GM19463 (cell line): Measurements from ENCODE around the gene WSB2.
"Not testable (repeated sequence)": the region's sequence is repeated elsewhere in the genome, so short reads cannot be mapped to it uniquely, and the experiment has no call there.

Experiments
- ATAC-seq: cut with Tn5 transposase; IDR thresholded peaks from one replicate; pipeline ENCODE4 v1.9.1; 2021; ENCODE audit warnings: mild to moderate bottlenecking, moderate library complexity; ENCODE audit not compliant: unreplicated experiment

WSB2 gene

DNA sequence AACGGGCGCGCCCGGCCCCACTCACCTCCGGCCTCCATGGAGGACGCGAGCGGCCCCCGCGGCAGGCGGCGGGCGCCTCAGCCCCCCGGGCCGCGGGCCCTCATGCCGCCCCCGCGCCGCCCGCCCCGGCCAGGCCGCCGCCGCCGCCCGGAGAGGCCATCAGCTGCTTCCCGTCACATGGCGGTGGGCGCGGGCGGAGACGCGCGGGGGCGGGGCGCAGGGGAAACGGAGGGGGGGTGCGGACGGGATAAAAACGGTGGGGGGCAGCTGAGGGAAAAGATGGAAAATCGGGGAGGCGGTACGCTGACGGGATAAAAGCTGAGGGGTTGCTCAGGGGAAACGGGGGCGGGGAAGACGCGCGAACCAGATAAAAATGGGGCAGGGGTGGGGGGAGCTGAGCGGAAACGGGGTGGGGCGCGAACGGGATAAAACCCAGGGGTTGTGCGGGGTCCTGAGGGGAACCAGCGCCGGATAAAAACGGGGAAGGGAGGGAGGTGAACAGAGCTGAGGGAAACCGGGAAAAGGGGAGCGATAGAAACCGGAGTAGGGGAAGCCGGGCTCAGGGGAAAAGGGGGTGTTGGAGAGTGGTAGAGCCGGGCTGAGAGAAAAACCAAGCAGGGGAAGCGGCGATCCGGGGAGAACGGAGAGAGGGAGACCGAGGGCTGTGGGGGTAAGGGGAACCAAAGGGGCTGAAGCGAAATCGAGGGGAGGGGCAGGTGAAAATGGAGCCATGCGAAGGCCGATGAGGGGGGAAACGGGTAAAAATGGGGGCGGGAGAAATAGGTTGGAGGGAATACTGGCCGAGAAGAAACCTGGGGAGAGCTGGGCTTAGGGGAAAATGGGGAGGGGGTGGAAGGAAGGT lies at the start of gene WSB2:
Gene WSB2, minus strand, starts transcription at position 169 of the 862 bp plus-strand sequence. Its CDS starts 131 bp downstream, at position 38.
- peak; percentile 40 for ATAC-seq

DNA sequence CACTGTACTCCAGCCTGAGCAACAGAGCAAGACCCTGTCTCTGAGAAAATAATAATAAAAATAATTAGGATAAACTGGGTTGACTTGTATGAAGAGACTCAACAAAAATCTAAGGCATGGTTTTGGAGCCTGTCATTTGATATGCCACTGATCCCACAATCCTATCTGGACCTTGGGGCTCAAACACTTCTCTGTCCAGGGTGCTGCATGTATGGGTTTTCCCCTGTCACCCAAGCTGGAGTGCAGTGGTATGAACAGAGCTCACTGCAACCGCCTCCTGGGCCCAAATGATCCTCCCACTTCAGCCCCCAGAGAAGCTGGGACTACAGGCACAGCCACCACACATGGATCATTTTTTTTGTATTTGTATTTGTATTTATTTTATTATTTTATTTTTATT lies 48.1 kb upstream of the WSB2 start:
- no peak for ATAC-seq

DNA sequence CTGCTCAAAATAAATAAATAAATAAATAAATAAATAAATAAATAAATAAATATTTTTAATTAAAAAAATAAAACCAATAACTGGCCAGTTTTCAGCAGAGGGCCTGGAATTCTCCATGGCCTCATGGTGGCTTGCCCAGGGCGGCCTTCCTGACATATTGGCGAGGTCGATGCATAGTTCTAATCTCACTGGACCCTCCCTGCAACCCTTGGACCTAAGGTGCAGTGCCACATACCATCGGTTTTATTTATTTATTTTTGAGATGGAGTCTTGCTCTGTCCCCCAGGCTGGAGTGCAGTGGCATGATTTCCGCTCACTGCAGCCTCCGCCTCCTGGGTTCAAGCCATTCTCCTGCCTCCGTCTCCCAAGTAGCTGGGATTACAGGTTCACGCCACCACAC lies 46.7 kb upstream of the WSB2 start:
- ATAC-seq, result no peak

DNA sequence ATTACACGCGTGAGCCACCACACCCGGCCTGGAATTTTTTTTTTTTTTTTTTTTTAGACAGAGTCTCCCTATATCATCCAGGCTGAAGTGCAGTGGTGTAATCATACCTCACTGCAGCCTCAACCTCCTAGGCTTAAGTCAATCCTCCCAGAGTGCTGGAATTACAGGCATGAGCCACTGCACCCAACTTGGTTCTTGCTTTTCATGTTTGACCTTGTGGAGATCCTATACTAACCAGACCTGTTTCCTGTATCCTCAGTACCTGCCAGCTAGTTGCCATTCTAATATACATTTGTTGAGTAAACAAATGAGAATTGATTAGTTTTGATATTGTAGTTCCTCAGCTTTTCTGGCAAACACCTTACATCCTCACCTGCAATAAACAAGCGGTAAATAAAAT lies 46.0 kb upstream of the WSB2 start:
- no peak for ATAC-seq

DNA sequence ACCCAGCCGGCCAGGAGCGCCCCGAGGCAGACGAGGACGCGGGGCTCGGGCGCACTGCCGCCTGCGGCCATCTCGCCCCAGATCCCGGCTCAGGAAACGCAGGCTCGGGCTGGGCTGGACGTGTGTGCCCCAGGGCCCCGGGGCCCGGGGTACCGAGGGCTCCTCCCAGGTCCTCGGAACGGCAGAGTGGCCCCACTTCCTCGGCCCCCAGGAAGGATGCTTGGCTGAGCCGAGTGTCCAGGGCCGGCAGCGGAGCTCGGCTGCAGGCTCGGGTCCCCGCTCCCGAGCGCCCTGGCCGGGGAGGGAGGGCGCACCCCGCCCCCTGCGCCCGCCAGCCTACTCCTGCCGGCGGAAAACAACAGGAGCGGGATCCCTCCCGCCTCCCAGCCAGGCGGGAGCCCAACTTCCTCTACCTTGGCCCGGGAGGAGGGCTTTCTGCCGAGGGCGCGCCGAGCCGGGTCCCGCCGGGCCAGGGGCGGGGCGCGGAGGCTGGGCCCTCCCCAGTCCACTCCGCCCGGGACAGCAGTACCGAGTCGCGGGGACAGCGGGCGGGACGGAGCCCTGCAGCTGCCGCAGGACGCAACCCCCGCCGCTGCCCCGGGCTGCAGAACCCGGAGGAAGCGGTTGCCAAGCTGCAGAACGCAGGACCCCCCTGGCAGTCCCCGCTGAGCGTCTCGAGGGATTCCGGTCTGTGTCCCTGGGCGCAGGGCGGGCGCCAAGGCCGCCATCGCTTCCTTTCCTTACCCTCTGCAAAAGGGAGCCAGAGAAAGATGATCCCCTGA lies 42.8 kb upstream of the WSB2 start, which contains the start of gene VSIG10:
Gene VSIG10, minus strand, starts transcription at position 411 of the 782 bp plus-strand sequence. Its CDS starts 340 bp downstream, at position 71.
- ATAC-seq, result no peak

DNA sequence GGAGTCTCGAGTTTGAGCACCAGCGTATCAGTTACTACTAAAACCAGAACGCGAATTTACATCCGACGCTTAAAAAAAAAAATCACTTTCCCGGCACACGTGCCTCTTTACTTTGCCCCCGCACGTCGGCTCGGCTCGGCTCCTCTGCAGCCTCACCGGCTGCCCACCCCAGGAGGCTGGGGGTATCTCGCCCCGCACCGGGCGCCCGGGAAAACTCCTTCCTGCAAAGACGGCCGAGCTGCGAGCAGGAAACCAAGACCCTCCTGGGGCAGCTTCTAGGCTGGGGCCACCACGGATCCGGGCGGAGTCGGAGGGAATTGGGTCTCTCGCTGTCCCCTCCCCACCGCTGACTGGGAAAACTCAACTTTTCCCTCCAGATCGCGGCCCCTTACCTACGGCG lies 42.2 kb upstream of the WSB2 start:
- ATAC-seq, result no peak

DNA sequence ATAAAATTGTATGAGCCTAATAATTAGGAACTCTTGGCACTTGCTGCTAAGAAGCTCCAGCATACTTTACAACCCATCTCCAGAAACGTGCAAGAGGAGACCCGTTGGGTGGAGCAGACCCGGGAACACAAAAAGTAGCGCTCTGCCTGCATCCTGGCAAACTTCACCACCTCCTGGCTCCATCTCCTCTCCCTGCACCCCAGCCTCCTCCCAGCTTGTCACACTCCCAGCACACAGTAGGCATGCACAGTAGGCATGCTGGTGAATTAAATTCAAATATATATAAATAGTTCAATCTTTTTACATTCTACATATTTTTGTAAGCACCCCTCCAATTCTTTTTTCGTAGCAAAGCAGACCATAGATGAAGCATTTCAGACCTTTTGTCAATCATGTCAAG lies 41.6 kb upstream of the WSB2 start:
- ATAC-seq, result no peak

DNA sequence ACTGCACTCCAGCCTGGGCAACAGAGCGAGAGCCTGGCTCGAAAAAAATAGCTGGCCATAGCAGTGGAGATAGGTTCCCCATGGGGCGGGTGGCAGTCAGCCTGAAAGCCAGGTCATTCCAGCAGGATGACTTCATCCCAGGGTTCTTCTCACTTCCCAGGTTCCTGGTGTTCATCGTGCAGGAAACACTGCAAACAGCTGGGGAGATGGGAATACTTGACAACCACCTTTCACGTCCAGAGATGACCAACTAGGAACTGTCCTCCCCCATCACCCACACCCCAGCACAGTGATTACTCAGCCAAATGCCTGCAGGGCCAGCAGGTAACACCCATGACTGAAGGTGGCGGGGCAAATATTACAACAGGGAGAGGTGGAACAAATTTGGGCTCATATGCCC lies 41.1 kb upstream of the WSB2 start:
- no peak for ATAC-seq

DNA sequence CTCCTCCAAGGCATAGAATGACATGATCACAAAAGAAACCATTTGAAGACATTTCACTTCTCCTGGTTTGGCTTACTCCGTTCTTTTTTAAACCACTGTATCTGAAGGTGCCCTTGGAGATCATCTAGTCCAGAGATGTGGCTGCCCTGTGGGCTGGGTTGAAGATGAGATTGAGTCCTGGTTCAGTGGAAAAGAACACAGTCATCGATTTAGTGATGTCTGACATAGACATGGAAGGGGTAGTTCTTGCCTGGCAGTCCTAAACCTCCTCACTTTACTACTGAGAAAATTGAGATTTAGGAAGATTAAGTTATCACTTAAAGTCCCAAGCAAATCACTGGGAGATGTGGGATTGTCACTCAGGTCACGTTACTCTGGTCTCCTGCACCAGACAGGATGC lies 40.1 kb upstream of the WSB2 start:
- ATAC-seq, result no peak

DNA sequence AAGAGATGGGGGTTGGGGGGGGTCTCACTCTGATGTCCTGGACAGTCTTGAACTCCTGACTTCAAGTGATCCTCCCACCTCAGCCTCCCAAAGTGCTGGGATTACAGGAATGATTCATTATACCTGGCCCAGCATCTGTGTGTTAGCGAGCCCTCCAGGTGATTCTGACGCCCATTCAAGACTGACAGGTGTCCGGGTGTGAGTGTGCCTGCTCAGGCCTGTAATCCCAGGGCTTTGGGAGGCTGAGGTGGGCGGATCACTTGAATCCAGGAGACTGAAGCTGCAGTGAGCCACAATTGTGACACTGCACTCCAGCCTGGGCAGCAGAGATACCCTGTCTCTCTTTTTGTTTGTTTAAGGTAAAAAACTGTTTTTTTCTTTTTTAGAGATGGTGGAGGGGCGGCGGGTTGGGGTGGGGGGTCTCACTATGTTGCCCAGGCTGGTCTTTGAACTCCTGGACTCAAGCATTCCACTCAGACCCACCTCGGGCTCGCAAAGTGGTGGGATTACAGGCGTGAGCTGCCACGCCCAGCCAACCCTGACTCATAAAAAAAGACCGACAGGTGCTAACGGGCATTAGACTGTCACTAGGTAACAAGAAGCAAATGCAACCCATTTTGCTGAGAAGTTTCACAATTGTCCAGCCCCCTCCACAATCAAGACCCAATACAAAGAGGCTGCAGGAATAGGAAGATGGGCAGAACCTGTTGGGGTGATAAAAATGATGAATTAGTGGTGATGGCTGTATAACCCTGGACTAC lies 38.1 kb upstream of the WSB2 start:
- ATAC-seq, result no peak

DNA sequence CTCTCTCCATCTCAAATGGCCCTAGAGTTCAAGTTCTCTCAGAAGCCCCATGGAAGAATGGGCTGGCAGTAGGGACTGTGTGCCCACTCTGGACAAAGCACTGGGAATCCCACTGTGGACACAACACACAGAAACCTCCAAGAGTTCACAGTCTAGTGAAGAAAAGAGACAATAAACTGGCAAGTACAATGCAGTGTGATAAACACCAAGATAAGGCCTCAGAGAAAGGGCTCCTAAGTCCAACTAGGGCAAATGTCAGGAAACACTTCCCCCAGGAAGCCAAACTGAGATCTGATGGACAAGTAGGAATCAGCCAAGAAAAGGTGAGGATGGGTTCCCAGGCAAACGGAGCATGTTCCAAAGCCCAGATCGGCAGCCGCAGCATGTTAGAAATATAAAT lies 37.4 kb upstream of the WSB2 start:
- ATAC-seq, result no peak

DNA sequence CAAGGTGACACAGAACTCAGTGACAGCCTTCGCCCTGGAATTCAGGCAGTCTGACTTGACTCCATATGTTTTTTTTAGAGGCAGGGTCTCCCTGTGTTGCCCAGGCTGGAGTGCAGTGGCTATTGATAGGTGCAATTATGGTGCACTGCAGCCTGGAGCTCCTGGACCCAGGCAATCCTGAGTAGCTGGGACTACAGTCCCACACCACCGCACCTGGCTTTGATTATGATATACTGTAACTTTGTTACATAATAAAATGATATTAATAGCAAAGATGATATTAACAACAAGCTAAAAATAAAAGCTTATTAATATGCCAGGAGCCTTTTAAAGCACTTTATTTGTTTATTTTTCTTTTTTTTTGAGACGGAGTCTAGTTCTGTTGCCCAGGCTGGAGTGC lies 33.1 kb upstream of the WSB2 start:
- no peak for ATAC-seq

DNA sequence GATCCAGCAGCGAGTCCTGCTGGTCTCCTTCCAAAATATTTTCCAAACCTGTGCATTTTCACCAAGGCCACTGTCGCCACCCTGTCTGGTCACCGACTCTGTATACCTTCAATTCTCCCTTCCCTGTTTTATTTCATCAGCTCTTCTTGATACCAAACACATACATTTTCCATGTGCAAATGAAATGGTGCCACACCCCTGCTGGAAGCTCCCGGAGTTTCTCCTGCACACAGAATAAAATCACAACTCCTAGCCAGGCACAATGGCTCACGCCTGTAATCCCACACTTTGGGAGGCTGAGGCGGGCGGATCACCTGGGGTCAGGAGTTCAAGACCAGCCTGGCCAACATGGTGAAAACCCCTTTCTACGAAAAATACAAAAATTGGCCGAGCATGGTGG lies 28.8 kb upstream of the WSB2 start:
- no peak for ATAC-seq

DNA sequence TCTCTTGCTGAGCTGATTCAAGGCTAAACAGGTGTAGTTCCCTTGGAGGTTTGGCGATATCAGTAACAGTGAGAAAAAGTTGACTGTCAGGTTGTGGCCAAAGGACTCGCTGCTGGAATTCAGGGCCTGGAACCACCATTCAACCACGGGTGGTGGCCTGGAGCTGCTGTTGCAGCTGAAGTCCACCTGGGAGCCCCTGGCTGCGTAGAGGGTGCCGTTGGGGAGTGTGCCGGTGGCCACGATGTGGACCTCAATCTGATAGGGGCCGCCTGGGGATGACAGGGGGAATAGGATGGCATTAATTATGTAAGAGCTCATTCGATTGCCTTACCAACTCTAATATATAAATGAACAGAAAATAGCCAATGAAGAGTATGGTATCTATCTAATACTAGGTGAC lies 21.2 kb upstream of the WSB2 start:
- ATAC-seq, result no peak

DNA sequence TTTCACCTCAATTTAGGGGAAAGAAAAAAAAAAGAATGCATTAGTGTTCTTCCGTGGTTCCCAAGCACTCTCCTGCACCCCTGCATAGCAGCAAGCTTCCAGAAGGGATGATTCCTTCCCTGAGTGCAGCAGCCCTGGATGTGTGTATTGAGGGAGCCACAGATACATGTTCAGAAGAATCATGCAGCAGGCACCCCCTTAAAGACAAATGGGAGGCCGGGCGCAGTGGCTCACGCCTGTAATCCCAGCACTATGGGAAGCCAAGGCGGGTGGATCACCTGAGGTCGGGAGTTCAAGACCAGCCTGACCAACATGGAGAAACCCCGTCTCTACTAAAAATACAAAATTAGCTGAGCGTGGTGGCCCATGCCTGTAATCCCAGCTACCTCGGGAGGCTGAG lies 20.5 kb upstream of the WSB2 start:
- not testable (repeated sequence) for ATAC-seq

DNA sequence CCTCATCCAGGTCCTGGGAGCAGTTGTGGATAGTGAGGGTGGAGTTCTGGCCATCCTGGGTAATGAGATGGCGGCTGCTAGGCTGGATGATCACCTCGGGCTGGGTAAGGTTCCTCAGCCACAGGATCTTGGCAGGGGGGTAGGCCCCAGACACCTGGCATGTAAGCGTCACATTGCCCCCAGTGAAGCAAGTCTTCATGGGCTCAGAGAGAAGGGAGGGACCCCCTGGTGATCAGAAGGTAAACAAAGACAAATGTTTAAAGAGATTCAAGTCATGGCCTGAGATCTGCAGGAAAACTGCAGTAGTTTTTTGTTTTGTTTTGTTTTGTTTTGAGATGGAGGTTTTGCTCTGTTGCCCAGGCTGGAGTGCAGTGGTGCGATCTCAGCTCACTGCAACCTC lies 12.8 kb upstream of the WSB2 start:
- no peak for ATAC-seq

DNA sequence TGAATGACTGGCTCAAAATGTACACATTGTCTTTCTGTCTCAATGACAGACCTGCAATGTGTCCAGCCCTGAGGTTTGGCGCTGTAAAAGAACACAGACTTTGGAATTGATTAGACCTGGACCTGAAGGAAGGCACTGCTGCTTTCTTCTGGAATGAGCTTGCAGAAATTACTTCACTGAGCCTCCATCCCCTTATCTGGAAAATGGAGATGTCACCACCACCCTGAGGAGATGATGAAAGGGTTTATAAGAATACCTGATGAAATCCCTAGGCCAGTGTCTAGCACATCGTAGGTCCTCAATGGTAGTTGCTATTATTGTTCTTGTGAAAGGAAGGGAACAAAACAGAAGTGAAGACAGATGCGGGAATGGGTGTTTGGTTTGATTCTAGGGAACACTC lies 9.7 kb upstream of the WSB2 start:
- ATAC-seq, result no peak

DNA sequence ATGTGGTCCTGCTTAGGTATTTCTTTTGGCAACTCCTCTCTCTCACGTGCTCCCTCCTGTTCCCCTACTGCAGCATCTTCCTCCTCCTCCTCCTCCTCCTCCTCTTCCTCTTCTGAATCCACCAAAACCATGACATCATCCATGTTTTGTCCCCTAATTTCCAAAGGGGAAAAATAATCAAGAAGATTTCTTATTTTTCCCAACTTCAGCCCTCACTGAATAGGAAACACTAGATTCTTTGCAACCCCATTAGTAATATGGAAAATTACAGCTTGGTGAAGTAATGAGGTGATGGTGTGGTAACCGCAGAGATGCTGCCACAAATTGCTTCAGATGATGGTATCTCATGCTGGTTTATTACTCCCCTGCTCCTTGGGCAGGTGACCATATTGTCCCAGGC lies 7.5 kb upstream of the WSB2 start:
- no peak for ATAC-seq

DNA sequence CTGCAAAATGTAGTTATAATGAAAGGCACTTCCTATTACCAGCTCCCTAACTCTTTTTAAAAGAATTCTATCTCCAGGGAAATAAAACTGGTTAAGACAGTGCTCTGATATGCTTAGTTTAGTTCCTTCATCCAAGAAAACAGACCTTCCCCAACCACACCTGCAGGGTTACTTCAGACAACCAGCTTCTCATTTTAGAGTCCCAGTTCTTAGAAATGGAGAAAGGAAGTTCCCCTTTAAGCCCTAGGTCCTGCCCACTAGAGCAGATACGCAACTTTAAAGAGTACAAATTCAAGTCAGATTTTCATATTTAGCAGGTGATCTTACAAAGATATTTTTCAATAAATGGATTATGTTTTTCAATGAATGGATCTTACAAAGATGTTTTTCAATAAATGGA lies 4.4 kb upstream of the WSB2 start:
- no peak for ATAC-seq

DNA sequence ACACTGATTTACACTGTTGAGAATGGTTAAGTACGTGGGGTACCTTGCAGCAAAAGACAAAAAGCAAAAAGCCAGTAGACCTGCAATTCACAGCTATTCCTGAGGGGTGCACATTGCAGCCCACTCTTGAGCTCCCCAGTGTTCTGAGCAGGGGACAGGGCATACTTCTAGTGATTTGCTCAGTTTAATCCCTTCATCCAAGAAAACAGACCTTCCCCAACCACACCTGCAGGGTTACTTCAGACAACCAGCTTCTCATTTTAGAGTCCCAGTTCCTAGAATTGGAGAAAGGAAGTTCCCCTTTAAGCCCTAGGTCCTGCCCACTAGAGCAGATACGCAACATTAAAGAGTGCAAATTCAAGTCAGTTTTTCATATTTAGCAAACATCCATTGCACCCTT lies 3.6 kb upstream of the WSB2 start:
- no peak for ATAC-seq

DNA sequence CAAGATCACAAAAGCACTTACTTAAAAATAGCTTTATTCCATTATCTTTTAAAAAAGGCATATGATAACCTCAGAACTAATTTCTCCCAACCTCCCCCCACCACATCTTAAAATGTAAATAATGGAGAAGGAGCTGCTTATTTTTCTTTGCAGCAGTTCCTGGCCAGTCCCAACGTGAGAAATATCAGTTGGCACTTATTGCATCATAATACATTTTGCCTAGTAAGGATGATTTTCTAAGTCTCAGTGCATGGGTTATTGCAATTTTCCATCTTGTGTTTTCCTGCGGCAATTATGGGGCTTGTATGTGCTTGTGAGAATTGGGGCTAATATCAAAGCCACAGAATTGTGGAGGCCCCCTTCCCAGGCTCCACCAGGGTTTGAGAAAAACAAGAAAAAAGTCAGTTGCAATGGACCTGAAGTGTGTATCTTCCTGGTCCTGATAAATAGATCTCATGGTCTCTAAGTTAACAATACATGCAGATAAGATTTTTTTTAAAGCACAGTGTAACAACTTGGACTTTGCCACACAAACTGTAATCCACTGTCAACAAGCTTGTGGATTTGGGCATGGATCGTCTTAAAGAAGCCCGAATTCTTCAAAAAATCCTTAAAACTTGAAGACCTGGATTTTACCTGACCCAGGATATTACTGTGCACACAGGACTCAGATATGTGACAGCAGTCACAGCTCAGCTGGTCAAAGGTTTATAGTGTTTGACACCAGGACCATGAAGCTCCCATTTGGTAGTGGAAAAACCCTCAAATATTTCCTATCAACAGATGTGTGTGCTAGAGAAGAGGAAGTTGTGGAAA lies 2.8 kb upstream of the WSB2 start:
- no peak for ATAC-seq
